Neural progenitor cell (in vitro differentiated cells): ENCODE measurements around the gene RPH3AL.

Source experiments
- CTCF ChIP-seq: fragments of 200-600 bp; sonication (generic); IDR thresholded peaks from 2 replicates; pipeline ENCODE4 v1.5.1; 2017; ENCODE audit warnings: antibody characterized with exemption, mild to moderate bottlenecking
- EZH2phosphoT487 ChIP-seq: fragments of 200-600 bp; sonication (generic); IDR thresholded peaks from 2 replicates; pipeline ENCODE4 v1.6.1; 2017; ENCODE audit warnings: antibody characterized with exemption

- TF ChIP-seq EZH2phosphoT487 (no peak), CTCF (no peak)
Observed at GRCh38 chr17:286571-286970, 66.0 kb downstream of the RPH3AL start.
